OCI-LY3 (cell line): Measurements from ENCODE around the gene LPCAT2.

Experiments used
- H2AFZ ChIP-seq: fragments of 200-600, 300-600 bp; shearing (Covaris generic); 2 replicates; pipeline ENCODE4 v1.6.0; 2014; ENCODE audit warnings: antibody characterized with exemption, low read depth, low read length
- H3K27ac ChIP-seq: fragments of 200-600, 300-600 bp; sonication (generic); 2 replicates; pipeline ENCODE4 v1.5.1; 2014; ENCODE audit warnings: mild to moderate bottlenecking, low read length, moderate library complexity, mixed read lengths
- H3K27me3 ChIP-seq: fragments of 200-600, 300-600 bp; sonication (generic); 2 replicates; pipeline ENCODE4 v1.6.1; 2014; ENCODE audit warnings: low read depth, low read length, mixed read lengths
- H3K36me3 ChIP-seq: fragments of 200-600, 300-600 bp; sonication (generic); replicated peaks from 2 replicates; pipeline ENCODE3; 2014; ENCODE audit warnings: low read depth, low read length, mixed read lengths
- H3K4me1 ChIP-seq: fragments of 300-600, 200-600 bp; sonication (generic); 2 replicates; pipeline ENCODE4 v1.6.1; 2014; ENCODE audit warnings: low read length, mixed read lengths
- H3K4me2 ChIP-seq: fragments of 200-600, 300-600 bp; sonication (generic); 2 replicates; pipeline ENCODE4 v1.6.1; 2014; ENCODE audit warnings: low read length, mixed read lengths
- H3K4me3 ChIP-seq: fragments of 300-600, 200-600 bp; sonication (generic); 2 replicates; pipeline ENCODE4 v1.5.1; 2014; ENCODE audit warnings: antibody characterized with exemption, mild to moderate bottlenecking, low read length, moderate library complexity
- H3K79me2 ChIP-seq: fragments of 300-600, 200-600 bp; shearing (Covaris generic); 2 replicates; pipeline ENCODE4 v1.6.1; 2014; ENCODE audit warnings: mild to moderate bottlenecking, low read length, mixed read lengths
- H3K9ac ChIP-seq: fragments of 300-600, 200-600 bp; shearing (Covaris generic); 2 replicates; pipeline ENCODE4 v1.6.0; 2014; ENCODE audit warnings: mild to moderate bottlenecking, low read length, moderate library complexity
- H3K9me3 ChIP-seq: fragments of 200-600, 300-600 bp; shearing (Covaris generic); 2 replicates; pipeline ENCODE4 v1.6.1; 2014; ENCODE audit warnings: low read length, mixed read lengths; ENCODE audit not compliant: insufficient read depth
- H4K20me1 ChIP-seq: fragments of 200-600, 300-600 bp; sonication (generic); 2 replicates; pipeline ENCODE4 v1.6.1; 2016; ENCODE audit warnings: low read length, mixed read lengths; ENCODE audit not compliant: insufficient read depth
- EZH2phosphoT487 ChIP-seq: fragments of 200-600 bp; shearing (Covaris generic); IDR thresholded peaks from 2 replicates; pipeline ENCODE4 v1.6.1; 2018; ENCODE audit warnings: antibody characterized with exemption, mixed run types, low read depth
- TF ChIP-seq, protein P1 (sequence below): fragments of 200-600, 300-600 bp; sonication (generic); IDR thresholded peaks from 2 replicates; pipeline ENCODE4 v1.5.1; 2014; ENCODE audit warnings: antibody characterized with exemption, low read length, low read depth

Gene LPCAT2

DNA sequence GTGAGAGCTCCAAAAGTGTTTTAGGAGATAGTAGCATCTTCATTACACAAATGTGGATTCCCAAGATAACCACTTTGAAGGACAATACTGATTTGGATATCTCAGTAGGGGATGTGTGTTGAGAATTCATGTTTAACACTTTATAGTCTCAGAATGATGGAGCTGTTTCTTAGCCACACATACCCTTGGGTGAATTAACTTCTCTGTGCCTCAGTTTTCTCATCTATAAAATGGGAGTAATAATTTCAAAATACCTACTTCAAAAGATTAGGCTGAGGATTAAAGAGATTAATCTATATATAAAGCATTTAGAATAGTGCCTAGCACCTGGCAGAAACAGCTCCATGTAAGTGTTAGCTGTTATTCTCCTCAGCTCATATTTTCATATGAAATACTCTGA, 19.0 kb downstream of the LPCAT2 start:
- no peak overlapping the region for H3K27ac ChIP-seq
- no peaks in the 10 kb centered on the region for H3K36me3 ChIP-seq
- 0 out of 2 replicates have a peak, but pooled peaks cover 4% of the 10 kb centered on the region for H3K27me3 ChIP-seq
- H3K79me2 ChIP-seq, result no peaks in the 10 kb centered on the region
- no peak overlapping the region for H3K4me3 ChIP-seq
- TF ChIP-seq, protein P1, sequence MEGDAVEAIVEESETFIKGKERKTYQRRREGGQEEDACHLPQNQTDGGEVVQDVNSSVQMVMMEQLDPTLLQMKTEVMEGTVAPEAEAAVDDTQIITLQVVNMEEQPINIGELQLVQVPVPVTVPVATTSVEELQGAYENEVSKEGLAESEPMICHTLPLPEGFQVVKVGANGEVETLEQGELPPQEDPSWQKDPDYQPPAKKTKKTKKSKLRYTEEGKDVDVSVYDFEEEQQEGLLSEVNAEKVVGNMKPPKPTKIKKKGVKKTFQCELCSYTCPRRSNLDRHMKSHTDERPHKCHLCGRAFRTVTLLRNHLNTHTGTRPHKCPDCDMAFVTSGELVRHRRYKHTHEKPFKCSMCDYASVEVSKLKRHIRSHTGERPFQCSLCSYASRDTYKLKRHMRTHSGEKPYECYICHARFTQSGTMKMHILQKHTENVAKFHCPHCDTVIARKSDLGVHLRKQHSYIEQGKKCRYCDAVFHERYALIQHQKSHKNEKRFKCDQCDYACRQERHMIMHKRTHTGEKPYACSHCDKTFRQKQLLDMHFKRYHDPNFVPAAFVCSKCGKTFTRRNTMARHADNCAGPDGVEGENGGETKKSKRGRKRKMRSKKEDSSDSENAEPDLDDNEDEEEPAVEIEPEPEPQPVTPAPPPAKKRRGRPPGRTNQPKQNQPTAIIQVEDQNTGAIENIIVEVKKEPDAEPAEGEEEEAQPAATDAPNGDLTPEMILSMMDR, result no peak
- no peak for TF ChIP-seq EZH2phosphoT487
- H3K9ac ChIP-seq, result no peak overlapping the region
- H3K4me1 ChIP-seq, result no peaks in the 10 kb centered on the region
- H4K20me1 ChIP-seq, result no peaks in the 10 kb centered on the region
- no peaks in the 10 kb centered on the region for H3K9me3 ChIP-seq
- H2AFZ ChIP-seq, result no peak overlapping the region
- no peak overlapping the region for H3K4me2 ChIP-seq

DNA sequence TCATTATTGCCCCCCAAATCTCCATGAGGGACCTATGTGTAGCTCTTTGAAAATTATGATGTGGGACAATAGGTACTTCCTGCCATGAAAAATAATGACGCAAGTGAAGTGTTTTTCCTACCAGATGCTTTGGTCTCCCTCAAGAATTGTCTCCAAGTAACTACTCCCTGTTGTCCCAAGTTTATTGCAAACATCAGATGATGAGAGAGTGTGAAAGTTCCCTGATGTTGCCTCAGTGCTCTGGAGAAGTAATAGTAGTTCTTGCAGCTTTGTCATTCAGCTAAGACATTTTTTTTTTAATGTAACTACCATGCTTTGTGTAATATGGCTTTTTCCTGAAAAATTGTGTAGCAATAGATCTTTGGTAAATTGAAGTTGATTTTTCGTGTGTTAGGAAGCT, 20.1 kb downstream of the LPCAT2 start:
- Histone ChIP-seq H3K27me3 (0 out of 2 replicates have a peak, but pooled peaks cover 4% of the 10 kb centered on the region), H3K9me3 (no peaks in the 10 kb centered on the region), H3K9ac (no peak overlapping the region), H2AFZ (no peak overlapping the region), H3K4me2 (no peak overlapping the region), H3K79me2 (no peaks in the 10 kb centered on the region), H4K20me1 (no peaks in the 10 kb centered on the region), H3K4me3 (no peak overlapping the region), H3K4me1 (no peaks in the 10 kb centered on the region), H3K27ac (no peak overlapping the region), H3K36me3 (no peaks in the 10 kb centered on the region)
- TF ChIP-seq, protein P1, result no peak
- no peak for TF ChIP-seq EZH2phosphoT487

DNA sequence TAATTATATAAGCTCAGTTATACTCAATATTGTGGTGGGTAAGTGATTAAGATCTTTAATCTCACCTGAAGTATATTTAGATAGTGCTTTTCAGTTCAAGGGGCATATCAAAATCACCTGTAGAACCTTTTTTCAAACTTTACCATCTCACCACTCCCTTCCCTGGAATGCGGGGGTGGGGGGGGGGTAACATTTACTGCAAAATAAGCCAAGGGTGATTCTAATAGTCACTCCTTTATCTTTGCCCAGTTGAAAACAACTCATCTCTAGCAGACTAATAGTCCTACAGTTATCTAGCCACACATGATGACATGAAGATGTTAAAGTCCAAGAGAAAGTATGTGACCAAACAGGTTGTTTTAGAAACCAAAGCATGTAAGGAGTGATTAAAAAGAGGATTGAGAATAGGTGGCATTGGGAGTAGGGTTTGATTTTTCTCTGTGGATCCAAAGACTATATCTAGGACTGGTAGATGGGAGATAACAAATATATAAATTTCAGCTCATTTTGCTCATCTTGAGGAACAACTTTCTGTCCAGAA, 21.5 kb downstream of the LPCAT2 start:
- Histone ChIP-seq H3K27me3 (0 out of 2 replicates have a peak, but pooled peaks cover 4% of the 10 kb centered on the region), H3K9ac (no peak overlapping the region), H4K20me1 (no peaks in the 10 kb centered on the region), H3K4me3 (no peak overlapping the region), H3K79me2 (no peaks in the 10 kb centered on the region), H3K4me2 (no peak overlapping the region), H3K27ac (no peak overlapping the region), H3K9me3 (no peaks in the 10 kb centered on the region), H3K36me3 (no peaks in the 10 kb centered on the region), H2AFZ (no peak overlapping the region), H3K4me1 (no peaks in the 10 kb centered on the region)
- no peak for TF ChIP-seq EZH2phosphoT487
- TF ChIP-seq, protein P1, result no peak

DNA sequence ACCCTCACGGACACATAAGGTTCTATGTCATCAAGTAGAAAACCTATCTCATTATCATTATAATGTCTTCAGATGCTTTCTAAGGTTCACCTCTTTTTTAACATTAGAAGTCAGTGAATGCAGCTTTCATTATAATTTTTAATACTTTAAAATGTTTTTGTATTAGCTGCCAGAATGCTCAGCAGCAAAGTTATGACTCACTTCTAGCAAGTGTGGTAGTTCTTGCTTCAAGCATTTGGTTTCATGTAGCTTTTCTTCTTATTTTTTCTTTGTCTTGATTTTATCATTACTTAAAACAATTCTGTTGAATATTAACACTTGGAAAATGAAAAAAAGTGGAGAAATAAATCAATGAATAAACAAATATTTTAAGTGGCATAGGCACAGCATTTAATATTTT, 23.4 kb downstream of the LPCAT2 start:
- H3K27me3 ChIP-seq, result 0 out of 2 replicates have a peak, but pooled peaks cover 4% of the 10 kb centered on the region
- H3K36me3 ChIP-seq, result no peaks in the 10 kb centered on the region
- no peaks in the 10 kb centered on the region for H3K9me3 ChIP-seq
- H3K27ac ChIP-seq, result no peak overlapping the region
- no peak overlapping the region for H3K4me2 ChIP-seq
- H3K79me2 ChIP-seq, result no peaks in the 10 kb centered on the region
- no peak overlapping the region for H3K4me3 ChIP-seq
- no peaks in the 10 kb centered on the region for H3K4me1 ChIP-seq
- H4K20me1 ChIP-seq, result no peaks in the 10 kb centered on the region
- H3K9ac ChIP-seq, result no peak overlapping the region
- no peak overlapping the region for H2AFZ ChIP-seq
- TF ChIP-seq EZH2phosphoT487, result no peak
- TF ChIP-seq, protein P1, result no peak
